Liver (tissue), 3 donors: ENCODE data around the gene SNX9.

Experiments used
- CTCF ChIP-seq: fragments of 150-350 bp; IDR thresholded peaks from 2 replicates; pipeline ENCODE4 v1.5.1; 2017; ENCODE audit warnings: improper control_type of control experiment, low read depth, low read length; ENCODE audit not compliant: missing input control
- EGR1 ChIP-seq, 2 donors: IDR thresholded peaks; 2 replicates each; pipeline ENCODE4 v1.6.1; 2016 to 2018; ENCODE audit warnings: antibody characterized with exemption in 2 of 2, low read depth in 2 of 2
- FOXA1 ChIP-seq: IDR thresholded peaks from 2 replicates; pipeline ENCODE4 v1.6.1; 2016; ENCODE audit warnings: antibody characterized with exemption
- GABPA ChIP-seq, 2 donors: IDR thresholded peaks in 1 of 2; conservative IDR thresholded peaks in 1 of 2; 2 replicates each; pipeline ENCODE4 v1.6.1; 2016; ENCODE audit warnings: antibody characterized with exemption in 2 of 2, mild to moderate bottlenecking in 1 of 2, moderate library complexity in 1 of 2
- JUND ChIP-seq, 2 donors: IDR thresholded peaks; 2 replicates each; pipeline ENCODE4 v1.6.1; 2016; ENCODE audit warnings: antibody characterized with exemption in 2 of 2
- MAX ChIP-seq: IDR thresholded peaks from 2 replicates; pipeline ENCODE4 v1.6.1; 2016; ENCODE audit warnings: antibody characterized with exemption
- NR2F2 ChIP-seq: IDR thresholded peaks from 2 replicates; pipeline ENCODE4 v1.6.1; 2016; ENCODE audit warnings: antibody characterized with exemption
- RAD21 ChIP-seq, 2 donors: IDR thresholded peaks; 2 replicates each; pipeline ENCODE4 v1.6.1; 2016; ENCODE audit warnings: antibody characterized with exemption in 2 of 2, mild to moderate bottlenecking in 2 of 2
- REST ChIP-seq: IDR thresholded peaks from 2 replicates; pipeline ENCODE4 v1.6.1; 2016; ENCODE audit warnings: antibody characterized with exemption, mild to moderate bottlenecking
- RXRA ChIP-seq, 2 donors: IDR thresholded peaks; 2 replicates each; pipeline ENCODE4 v1.6.1; 2017 to 2018; ENCODE audit warnings: antibody characterized with exemption in 2 of 2, mild to moderate bottlenecking in 1 of 2
- SP1 ChIP-seq: IDR thresholded peaks from 2 replicates; pipeline ENCODE4 v1.6.1; 2018; ENCODE audit warnings: antibody characterized with exemption, mild to moderate bottlenecking
- TAF1 ChIP-seq: conservative IDR thresholded peaks from 2 replicates; pipeline ENCODE4 v1.6.1; 2016; ENCODE audit warnings: antibody characterized with exemption, mild to moderate bottlenecking
- YY1 ChIP-seq: IDR thresholded peaks from 2 replicates; pipeline ENCODE4 v1.6.1; 2016; ENCODE audit warnings: antibody characterized with exemption, mild to moderate bottlenecking
- ZBTB33 ChIP-seq: IDR thresholded peaks from 2 replicates; pipeline ENCODE4 v1.6.1; 2016; ENCODE audit warnings: antibody characterized with exemption
- donor health status: healthy.
- donor health status: healthy.

- TF ChIP-seq CTCF (no peak), SP1 (no peak), JUND (IDR thresholded peaks at IDR 0.05) (no peak), RXRA (IDR thresholded peaks at IDR 0.05) (no peak), GABPA (IDR thresholded peaks at IDR 0.05 in 1 of 2, conservative IDR thresholded peaks at IDR 0.05 in 1 of 2) (no peak), YY1 (no peak), TAF1 (no peak), REST (no peak), MAX (no peak), NR2F2 (no peak), ZBTB33 (no peak), FOXA1 (no peak), EGR1 (IDR thresholded peaks at IDR 0.05; ENCODE audit: low read depth in 2 of 2) (no peak), RAD21 (IDR thresholded peaks at IDR 0.05) (no peak)
Observed at GRCh38 chr6:157811476-157812173, 11.4 kb upstream of the SNX9 start.
